Dendritic cell treated with granulocyte-macrophage colony-stimulating factor and Interleukin-4, amounts not matched to agents 40 ng/mL and 50 ng/mL, for 4 days (primary cell): Measurements from ENCODE around the gene RABGGTB.
"Not testable (repeated sequence)": the region's sequence is repeated elsewhere in the genome, so short reads cannot be mapped to it uniquely, and the experiment has no call there.

Experiments
- H3K27ac Mint-ChIP-seq: one replicate; pipeline ENCODE4 v1.8.0; 2022; ENCODE audit warnings: mild to moderate bottlenecking, mixed read lengths
- H3K27me3 Mint-ChIP-seq: one replicate; pipeline ENCODE4 v1.8.0; 2022; ENCODE audit warnings: mild to moderate bottlenecking, mixed read lengths
- H3K36me3 Mint-ChIP-seq: one replicate; pipeline ENCODE4 v1.8.0; 2022; ENCODE audit warnings: low read depth, mixed read lengths
- H3K4me1 Mint-ChIP-seq: one replicate; pipeline ENCODE4 v1.8.0; 2022; ENCODE audit warnings: low read depth, mixed read lengths
- H3K4me3 Mint-ChIP-seq: one replicate; pipeline ENCODE4 v1.8.0; 2022; ENCODE audit warnings: mild to moderate bottlenecking, moderate library complexity, mixed read lengths
- H3K9me3 Mint-ChIP-seq: one replicate; pipeline ENCODE4 v1.8.0; 2022; ENCODE audit warnings: mixed read lengths
- intact Hi-C: fragments of 100-400 bp; cut with micrococcal nuclease; formaldehyde crosslinking; loops from one replicate; pipeline ENCODE4 v1.15.0; 2022

Gene RABGGTB

GRCh38 chr1:75810113-75810512, 24.1 kb downstream of the RABGGTB start:
- intact Hi-C loops, H3K36me3 Mint-ChIP-seq, H3K9me3 Mint-ChIP-seq, H3K4me3 Mint-ChIP-seq, H3K27me3 Mint-ChIP-seq, H3K4me1 Mint-ChIP-seq, H3K27ac Mint-ChIP-seq: not testable (repeated sequence)

DNA sequence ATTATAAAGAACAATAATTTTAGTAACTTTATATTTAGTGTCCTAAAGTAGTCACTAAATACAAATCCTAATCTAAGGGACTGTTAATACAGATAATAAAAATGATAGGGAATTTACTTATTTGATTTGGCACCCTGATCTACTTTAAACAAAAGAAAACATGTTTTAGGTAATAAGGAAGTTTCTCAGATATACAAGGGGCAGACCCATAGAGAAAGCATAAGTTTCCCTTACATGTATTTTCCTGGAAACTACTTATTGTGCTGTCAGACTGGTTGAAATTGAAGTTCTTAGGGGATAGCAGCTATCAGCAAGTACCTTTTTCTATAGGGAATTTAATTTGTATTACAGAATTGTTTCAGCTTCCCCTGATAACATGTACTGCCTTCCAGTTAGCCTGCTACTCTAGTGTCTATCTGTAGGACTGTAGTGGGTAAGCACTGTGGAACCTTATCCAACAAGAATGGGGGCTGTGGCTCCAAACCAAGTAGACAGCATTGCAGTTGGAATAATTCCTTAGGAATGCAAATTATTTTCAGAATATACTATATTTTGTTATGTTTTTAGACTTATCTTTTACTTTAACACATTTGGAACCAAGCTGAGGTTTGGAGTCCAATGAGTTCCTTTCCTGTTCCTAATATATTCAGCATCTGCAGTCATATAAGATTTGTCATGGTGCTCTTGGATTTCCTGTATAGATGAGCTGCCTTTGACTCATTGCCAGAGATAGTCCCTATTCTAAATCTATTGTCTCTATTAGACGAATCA, 25.3 kb downstream of the RABGGTB start:
- Mint-ChIP-seq H3K4me3 (no peak overlapping the region), H3K27ac (no peak overlapping the region), H3K4me1 (no peaks in the 10 kb centered on the region), H3K36me3 (no peaks in the 10 kb centered on the region), H3K27me3 (no peaks in the 10 kb centered on the region), H3K9me3 (no peaks in the 10 kb centered on the region)
- intact Hi-C loops: no loop called here

DNA sequence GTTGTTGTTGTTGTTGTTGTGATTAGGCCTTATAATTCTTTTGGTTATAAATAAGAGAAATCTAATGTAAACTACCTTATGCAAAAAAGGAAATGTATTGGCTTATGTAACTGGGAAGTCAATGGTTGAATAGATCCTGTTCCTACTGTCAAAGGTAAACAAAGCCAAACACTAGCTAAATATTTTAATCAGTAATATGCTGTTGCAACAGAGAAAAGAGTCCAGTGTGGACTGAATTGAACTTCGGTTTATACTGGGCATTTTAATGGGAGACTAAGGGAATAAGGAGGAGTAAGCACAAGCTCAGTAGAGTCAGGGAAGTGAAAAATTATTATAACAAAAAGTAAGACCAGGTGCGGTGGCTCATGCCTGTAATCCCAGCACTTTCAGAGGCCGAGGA, 26.0 kb downstream of the RABGGTB start:
- intact Hi-C loops: no loop called here
- no peak overlapping the region for H3K4me3 Mint-ChIP-seq
- H3K4me1 Mint-ChIP-seq: no peaks in the 10 kb centered on the region
- no peak overlapping the region for H3K27ac Mint-ChIP-seq
- H3K9me3 Mint-ChIP-seq: no peaks in the 10 kb centered on the region
- no peaks in the 10 kb centered on the region for H3K27me3 Mint-ChIP-seq
- no peaks in the 10 kb centered on the region for H3K36me3 Mint-ChIP-seq

GRCh38 chr1:75823596-75823995, 37.5 kb downstream of the RABGGTB start:
- intact Hi-C loops, H3K36me3 Mint-ChIP-seq, H3K27ac Mint-ChIP-seq, H3K27me3 Mint-ChIP-seq, H3K4me1 Mint-ChIP-seq, H3K4me3 Mint-ChIP-seq: not testable (repeated sequence)
- H3K9me3 Mint-ChIP-seq: peaks cover 26% of the 10 kb centered on the region

- H3K27ac Mint-ChIP-seq: no peak overlapping the region
- H3K4me3 Mint-ChIP-seq: no peak overlapping the region
- H3K27me3 Mint-ChIP-seq: no peaks in the 10 kb centered on the region
- H3K4me1 Mint-ChIP-seq: peaks cover 27% of the 10 kb centered on the region
- no peaks in the 10 kb centered on the region for H3K36me3 Mint-ChIP-seq
- peaks cover 16% of the 10 kb centered on the region for H3K9me3 Mint-ChIP-seq
- intact Hi-C loops: no loop called here
Observed at GRCh38 chr1:75836528-75837100, 50.6 kb downstream of the RABGGTB start.

DNA sequence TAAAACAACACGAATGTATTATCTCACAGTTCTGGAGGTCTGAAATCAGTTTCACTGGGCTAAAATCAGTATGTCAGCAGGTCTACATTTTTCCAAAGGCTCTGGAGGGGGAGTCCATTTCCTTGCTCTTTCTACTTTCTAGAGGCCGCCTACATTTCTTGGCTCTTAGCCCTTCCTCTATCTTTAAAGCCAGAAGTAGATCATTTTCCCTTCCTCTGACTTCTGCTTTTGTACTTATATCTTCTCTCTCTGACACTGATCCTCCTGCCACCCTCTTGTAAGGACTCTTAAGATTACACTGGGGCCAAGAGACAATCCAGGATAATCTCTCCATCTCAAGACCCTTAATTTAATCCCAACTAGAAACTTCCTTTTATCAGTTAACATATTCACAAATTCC, 52.0 kb downstream of the RABGGTB start:
- no peak overlapping the region for H3K4me3 Mint-ChIP-seq
- peaks cover 16% of the 10 kb centered on the region for H3K9me3 Mint-ChIP-seq
- no peaks in the 10 kb centered on the region for H3K36me3 Mint-ChIP-seq
- peaks cover 27% of the 10 kb centered on the region for H3K4me1 Mint-ChIP-seq
- no peaks in the 10 kb centered on the region for H3K27me3 Mint-ChIP-seq
- intact Hi-C loops: no loop called here
- no peak overlapping the region for H3K27ac Mint-ChIP-seq

DNA sequence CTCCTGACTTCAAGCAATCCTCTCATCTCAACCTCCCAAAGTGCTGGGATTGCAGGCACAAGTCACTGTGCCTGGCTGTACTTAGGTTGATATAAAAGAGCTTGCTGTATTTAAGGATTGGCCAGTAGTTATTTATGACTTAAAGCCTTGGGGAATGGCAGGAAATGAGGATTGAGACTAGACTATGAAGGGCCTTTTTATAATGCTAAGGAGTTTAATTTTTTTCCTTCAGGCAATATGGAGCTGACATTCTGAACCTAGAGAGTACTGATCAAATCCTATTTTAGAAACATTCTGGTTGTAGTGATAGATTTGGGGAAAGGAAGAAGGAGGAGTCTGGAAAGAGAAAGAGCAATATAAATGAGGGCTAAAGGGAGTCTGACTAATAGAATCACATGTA, 55.4 kb downstream of the RABGGTB start:
- no peaks in the 10 kb centered on the region for H3K36me3 Mint-ChIP-seq
- H3K4me3 Mint-ChIP-seq: no peak overlapping the region
- H3K27ac Mint-ChIP-seq: no peak overlapping the region
- peaks cover 16% of the 10 kb centered on the region for H3K9me3 Mint-ChIP-seq
- intact Hi-C loops: no loop called here
- peaks cover 18% of the 10 kb centered on the region for H3K4me1 Mint-ChIP-seq
- no peaks in the 10 kb centered on the region for H3K27me3 Mint-ChIP-seq
